C4-2B (cell line): ENCODE data around the gene CENPX.

ENCODE experiments used
- ZFX ChIP-seq: fragments of 450-650 bp; IDR thresholded peaks from 2 replicates; pipeline ENCODE4 v1.6.1; 2017
- TF ChIP-seq, protein P1 (sequence below): fragments of 450-650 bp; conservative IDR thresholded peaks from 2 replicates; pipeline ENCODE4 v1.5.1; 2017; ENCODE audit warnings: mild to moderate bottlenecking

GRCh38 chr17:82049521-82049971, 26.9 kb upstream of the CENPX start:
- TF ChIP-seq, protein P1, sequence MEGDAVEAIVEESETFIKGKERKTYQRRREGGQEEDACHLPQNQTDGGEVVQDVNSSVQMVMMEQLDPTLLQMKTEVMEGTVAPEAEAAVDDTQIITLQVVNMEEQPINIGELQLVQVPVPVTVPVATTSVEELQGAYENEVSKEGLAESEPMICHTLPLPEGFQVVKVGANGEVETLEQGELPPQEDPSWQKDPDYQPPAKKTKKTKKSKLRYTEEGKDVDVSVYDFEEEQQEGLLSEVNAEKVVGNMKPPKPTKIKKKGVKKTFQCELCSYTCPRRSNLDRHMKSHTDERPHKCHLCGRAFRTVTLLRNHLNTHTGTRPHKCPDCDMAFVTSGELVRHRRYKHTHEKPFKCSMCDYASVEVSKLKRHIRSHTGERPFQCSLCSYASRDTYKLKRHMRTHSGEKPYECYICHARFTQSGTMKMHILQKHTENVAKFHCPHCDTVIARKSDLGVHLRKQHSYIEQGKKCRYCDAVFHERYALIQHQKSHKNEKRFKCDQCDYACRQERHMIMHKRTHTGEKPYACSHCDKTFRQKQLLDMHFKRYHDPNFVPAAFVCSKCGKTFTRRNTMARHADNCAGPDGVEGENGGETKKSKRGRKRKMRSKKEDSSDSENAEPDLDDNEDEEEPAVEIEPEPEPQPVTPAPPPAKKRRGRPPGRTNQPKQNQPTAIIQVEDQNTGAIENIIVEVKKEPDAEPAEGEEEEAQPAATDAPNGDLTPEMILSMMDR: no peak
- TF ChIP-seq ZFX: no peak
